Eye (tissue), 1 donor: ENCODE results near the gene RIT1.

ENCODE experiments used
- DNase-seq: peaks from one replicate; pipeline ENCODE4 v3.0.0-alpha.2; 2015

The RIT1 gene

GRCh38 chr1:155911156-155912055 lies at the start of gene RIT1:
TSS of gene RIT1 (minus strand) at chr1:155911349. CDS start at chr1:155910761, 588 bp downstream.
- DNase-seq = peak; percentile 92

DNA sequence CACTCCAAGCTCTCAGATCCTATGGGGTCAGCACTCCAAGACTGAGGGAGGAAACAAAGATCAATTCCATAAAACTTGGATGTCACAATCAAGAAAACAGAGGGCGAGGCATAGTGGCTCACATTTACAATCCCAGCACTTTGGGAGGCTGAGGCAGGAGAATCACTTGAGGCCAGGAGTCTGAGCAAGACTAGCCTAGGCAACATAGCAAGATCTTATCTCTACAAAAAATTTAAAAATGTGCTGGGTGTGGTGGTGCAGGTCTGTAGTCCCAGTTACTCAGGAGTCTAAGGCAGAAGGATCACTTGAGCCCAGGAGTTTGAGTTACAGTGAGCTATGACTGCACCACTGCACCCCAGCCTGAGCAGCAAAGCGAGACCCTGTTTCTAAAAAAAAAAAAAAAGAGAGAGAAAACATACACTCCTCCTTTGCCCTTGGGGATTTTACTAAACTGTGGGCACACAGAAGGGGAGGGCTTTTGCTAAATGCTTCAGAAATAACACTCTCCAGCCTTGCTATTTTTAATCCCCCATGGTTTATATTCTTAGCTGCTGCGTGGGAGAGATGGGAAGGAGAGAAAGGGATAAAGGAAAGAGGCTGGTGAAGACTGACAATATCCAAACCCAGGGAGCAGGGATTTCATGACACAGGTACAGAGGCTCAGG lies 49.1 kb upstream of the RIT1 start:
- no peak for DNase-seq

GRCh38 chr1:155957411-155957915 lies 46.3 kb upstream of the RIT1 start:
- DNase-seq = no peak

GRCh38 chr1:155954645-155955044 lies 43.5 kb upstream of the RIT1 start:
- DNase-seq = no peak

DNA sequence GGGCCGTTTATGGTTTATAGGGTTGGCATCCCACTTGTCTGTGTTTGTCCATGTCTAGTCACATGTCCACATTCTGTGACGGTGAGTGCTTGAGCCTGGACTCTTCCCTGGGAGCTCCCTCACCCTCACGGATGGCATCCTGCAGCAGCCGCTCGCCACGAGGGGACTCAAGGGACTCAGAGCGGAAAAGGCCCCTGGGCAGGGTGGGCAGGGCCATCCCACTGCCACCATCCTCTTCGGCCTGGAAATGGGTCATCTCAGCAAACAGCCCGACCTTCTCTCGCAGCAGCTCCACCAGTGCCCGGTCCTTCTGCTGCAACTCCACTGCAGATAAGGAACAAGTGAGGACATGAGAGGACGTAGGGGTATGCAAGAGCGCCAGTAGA lies 41.3 kb upstream of the RIT1 start:
- no peak for DNase-seq

DNA sequence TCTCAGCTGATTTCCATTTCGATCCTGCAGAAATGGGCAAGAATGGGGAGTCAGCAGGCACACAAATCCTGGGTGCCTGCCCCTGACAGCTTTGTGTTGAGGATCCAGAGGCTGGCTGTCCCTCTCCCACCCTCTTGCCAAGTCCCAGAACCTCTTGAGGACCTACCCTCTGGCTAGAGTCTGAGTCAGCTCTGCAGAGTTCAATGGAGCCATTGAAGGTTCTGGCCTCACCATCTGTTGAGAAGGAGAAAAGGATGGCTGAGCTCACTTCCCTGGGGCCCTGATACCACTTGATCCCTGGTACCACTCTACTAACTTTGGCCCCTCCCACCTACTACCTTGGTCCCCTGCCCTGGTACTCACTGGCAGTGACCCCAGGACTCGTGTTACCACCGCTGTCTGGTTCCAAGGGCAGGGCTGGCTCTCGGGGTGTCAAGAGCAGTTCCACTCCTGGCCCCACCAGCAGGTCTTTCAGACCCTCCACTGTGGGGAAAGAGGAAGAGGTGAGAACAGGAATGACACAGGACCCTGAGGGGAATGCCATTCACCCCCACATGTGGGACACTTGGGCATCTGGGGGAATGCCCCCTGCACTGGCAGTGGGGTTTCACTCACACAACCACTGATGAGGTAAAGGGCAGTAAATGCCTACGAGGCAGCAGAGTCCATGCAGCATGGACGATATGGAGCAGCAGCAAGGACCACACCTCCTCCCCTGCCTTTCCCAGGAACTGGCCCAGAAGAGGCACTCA lies 40.8 kb upstream of the RIT1 start:
- DNase-seq = no peak

GRCh38 chr1:155950829-155951228 lies 39.7 kb upstream of the RIT1 start:
- no peak for DNase-seq

GRCh38 chr1:155947741-155948140 lies 36.6 kb upstream of the RIT1 start:
- DNase-seq = no peak

DNA sequence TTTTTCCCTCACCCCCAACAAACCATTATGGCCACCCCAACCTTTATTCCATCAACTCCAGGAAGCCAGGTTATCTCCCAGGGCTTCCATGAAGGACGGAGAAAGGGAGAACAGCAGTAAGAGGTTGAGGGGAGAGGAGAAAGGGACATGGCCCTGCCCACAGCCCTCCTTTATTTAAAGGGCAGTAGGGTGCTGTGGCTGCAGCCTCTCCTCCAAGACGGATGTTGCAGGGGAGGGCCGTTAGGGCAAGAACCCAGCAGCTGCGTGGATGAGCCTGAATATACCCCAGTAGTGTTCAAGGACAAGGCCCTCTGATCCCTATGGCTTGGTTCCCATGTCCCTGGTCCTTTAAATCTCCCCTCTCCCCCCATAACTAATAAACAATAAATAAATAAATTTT lies 36.1 kb upstream of the RIT1 start:
- no peak for DNase-seq

DNA sequence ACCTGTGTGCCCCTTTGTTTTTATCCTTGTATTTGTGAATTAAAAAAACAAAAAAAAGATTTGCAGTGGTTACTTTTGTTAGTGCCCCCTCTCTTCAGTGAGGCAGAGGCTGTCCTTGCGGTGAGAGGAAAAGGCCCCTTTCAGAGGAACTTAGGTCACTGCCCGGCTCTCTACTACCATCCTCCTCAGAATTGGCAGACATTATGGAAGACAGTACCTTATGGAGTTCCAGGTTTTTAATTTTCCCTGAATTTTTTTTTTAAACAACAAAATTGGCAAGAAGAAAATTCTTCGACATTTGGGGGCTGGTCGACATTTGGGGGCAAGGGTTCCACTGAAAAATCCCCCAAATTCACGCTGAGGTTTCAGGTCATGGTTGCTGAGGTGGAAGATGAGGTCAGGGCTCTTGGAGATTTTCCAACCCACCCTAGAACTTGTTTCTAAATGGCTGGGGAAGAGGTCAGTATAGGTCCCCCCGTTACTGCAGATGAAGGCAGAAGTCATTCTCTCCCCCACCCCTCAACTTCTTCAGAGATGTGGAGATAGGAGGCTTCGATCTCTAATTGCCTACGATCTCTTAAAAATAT lies 35.6 kb upstream of the RIT1 start:
- DNase-seq = no peak

- no peak for DNase-seq
Observed at GRCh38 chr1:155944444-155944799, 33.3 kb upstream of the RIT1 start.

DNA sequence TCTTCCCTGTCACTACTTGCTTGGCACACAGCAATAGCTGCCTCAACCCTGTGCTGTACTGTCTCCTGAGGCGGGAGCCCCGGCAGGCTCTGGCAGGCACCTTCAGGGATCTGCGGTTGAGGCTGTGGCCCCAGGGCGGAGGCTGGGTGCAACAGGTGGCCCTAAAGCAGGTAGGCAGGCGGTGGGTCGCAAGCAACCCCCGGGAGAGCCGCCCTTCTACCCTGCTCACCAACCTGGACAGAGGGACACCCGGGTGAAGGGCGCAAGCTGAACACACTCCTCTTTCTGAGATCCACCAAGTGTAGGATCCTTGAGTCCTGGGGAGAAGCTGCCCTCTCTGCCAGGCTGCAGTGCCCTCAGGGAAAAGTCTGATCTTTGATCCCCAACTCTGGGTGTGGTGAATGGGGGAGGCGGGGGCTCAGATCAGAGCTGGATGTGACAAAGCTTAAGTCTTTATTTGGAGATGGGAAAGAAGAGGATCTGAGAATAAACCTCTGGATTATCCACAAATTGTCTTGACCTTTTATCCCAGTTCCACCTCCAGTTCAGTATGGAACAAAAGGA lies 31.5 kb upstream of the RIT1 start:
- no peak for DNase-seq

GRCh38 chr1:155941845-155942531 lies 30.8 kb upstream of the RIT1 start:
- no peak for DNase-seq

DNA sequence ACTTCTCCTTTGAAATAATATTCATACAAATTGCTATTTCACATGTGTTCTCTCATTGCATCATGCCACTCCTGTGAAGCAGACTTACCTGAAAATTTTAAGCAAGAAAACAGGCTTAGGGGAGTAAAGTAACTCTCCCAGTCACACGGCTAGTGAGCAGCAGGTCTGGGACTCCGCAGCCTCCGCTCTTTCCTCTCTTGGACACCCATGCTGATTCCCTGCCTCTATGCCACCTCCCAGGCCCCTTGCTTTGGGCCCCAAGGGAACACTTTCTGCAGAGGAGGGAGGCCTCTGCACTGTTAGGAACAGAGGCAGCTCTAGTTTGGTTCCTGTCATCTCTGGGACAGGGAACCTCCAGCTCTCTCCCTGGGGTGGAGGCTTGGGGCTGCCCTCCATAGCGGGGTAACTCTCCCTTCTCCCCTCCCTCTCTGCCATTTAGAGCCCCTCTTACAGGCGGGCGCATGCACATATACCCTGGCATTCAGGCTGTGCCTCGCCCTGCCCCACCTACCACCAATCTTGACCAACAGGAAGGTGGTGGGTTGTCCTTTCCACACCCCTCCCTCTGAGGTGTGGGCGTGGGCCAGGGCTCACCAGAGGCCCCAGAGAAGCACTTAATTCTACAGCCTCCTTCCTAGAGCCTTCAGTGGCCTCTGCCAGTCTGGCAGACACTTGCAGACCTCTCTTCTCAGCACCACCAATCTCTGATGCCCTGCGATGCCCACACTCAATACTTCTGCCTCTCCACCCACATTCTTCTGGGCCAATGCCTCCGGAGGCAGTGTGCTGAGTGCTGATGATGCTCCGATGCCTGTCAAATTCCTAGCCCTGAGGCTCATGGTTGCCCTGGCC lies 30.1 kb upstream of the RIT1 start, which contains the start of gene RXFP4:
Gene RXFP4, plus strand, starts transcription at position 646 of the 852 bp plus-strand sequence. Its CDS starts 72 bp downstream, at position 718.
- DNase-seq = no peak

DNA sequence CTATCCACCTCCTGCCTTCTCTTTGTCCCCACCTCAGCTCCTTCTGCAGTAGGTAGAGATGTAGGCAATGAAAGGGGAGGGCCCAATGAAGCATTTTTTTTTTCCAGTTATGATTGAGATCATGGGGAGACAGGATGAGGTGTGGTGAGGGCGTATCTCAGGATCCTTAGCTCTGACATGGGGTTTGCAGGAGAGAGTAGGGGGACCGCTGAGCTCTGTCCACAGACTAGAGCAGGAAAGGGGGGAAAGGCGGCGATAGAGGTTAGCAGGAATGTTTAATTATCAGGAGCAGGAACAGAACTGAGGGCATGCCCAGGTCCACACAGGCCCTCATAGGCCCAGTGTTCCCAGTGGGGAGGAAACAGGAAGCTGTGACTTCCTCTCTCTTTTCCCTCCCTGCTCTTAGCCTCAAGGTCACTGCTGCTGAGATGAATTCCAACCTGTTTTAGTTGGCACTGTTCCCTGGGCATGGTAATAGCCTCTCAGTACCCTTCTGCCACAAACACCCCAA lies 29.4 kb upstream of the RIT1 start:
- peak; percentile 26 for DNase-seq

GRCh38 chr1:155938220-155938627 lies 27.1 kb upstream of the RIT1 start:
- DNase-seq = peak; percentile 85

GRCh38 chr1:155934936-155935590 lies 23.9 kb upstream of the RIT1 start:
- no peak for DNase-seq

- DNase-seq = peak; percentile 99
Observed at GRCh38 chr1:155934097-155934935, 23.2 kb upstream of the RIT1 start, which contains the start of gene KHDC4. TSS of gene KHDC4 (minus strand) at chr1:155934413. CDS start at chr1:155934373, 40 bp downstream.

DNA sequence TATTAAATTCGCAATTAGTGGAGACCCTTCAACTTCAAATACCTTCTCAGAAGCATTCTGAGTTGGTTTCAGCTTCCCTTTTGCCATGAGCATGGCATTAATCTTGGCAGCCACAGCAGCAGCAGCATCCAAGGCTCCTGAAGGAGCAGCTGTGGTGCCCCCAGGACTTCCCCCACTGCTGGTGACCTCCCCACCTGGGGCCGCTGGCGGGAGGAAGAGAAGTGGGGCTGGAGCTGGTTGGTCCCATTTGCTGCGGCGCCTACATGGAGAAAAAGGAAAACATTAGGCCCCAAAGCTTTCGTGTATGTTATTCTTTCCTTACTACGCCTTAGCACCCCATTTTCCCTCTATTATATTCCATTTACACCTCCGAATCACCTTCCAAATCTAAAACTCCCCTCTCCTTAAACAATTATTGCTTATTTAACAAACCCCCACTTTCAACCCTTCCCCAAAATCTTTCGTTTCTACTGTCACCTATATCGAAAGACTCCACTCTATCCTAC lies 22.5 kb upstream of the RIT1 start:
- DNase-seq = peak; percentile 21
